Neural cell (in vitro differentiated cells): Measurements from ENCODE around the gene DCAF11. TPM values are rescaled to one million over a fixed set of nuclear protein-coding genes. Genes with fewer than 3 reads are reported as not detected.

Experiments
- H2AFZ ChIP-seq: fragments of 200-600, 300-800 bp; sonication (generic), shearing (Covaris generic); 2 replicates; pipeline ENCODE4 v1.6.0; 2014; ENCODE audit warnings: low read depth, mild to moderate bottlenecking, antibody characterized with exemption, low read length, moderate library complexity
- H3F3A ChIP-seq: fragments of 200-600 bp; shearing (Covaris generic); 2 replicates; pipeline ENCODE4 v1.6.1; 2016; ENCODE audit warnings: mild to moderate bottlenecking, moderate library complexity, mixed read lengths, antibody characterized with exemption, low read length; ENCODE audit not compliant: insufficient read depth, poor library complexity, severe bottlenecking
- H3K27ac ChIP-seq: fragments of 200-600, 300-800 bp; sonication (generic), shearing (Covaris generic); 2 replicates; pipeline ENCODE4 v1.5.1; 2014; ENCODE audit warnings: mild to moderate bottlenecking, low read length, moderate library complexity
- H3K27me3 ChIP-seq: fragments of 300-800, 200-600 bp; sonication (generic), shearing (Covaris generic); 2 replicates; pipeline ENCODE4 v1.6.0; 2014; ENCODE audit warnings: mild to moderate bottlenecking, low read depth, low read length, moderate library complexity; ENCODE audit not compliant: insufficient read depth
- H3K36me3 ChIP-seq: fragments of 300-800, 200-600 bp; sonication (generic), shearing (Covaris generic); 2 replicates; pipeline ENCODE4 v1.5.1; 2014; ENCODE audit warnings: mild to moderate bottlenecking, antibody characterized with exemption, low read length, moderate library complexity; ENCODE audit not compliant: insufficient read depth
- H3K4me2 ChIP-seq: fragments of 300-800, 200-600 bp; sonication (generic), shearing (Covaris generic); 2 replicates; pipeline ENCODE4 v1.6.0; 2014; ENCODE audit warnings: mild to moderate bottlenecking, low read length
- H3K4me3 ChIP-seq: fragments of 300-800, 200-600 bp; sonication (generic), shearing (Covaris generic); 2 replicates; pipeline ENCODE4 v1.5.1; 2014; ENCODE audit warnings: mild to moderate bottlenecking, low read length, moderate library complexity
- H3K79me2 ChIP-seq: fragments of 200-600 bp; shearing (Covaris generic); replicated peaks from 2 replicates; pipeline ENCODE4 v1.6.0; 2014; ENCODE audit warnings: mild to moderate bottlenecking, low read length, moderate library complexity; ENCODE audit not compliant: insufficient read depth
- H3K9ac ChIP-seq: fragments of 300-800, 200-600 bp; sonication (generic), shearing (Covaris generic); 2 replicates; pipeline ENCODE4 v1.6.1; 2016; ENCODE audit warnings: mild to moderate bottlenecking, low read length, mixed read lengths
- H3K9me2 ChIP-seq: fragments of 200-600 bp; shearing (Covaris generic); 2 replicates; pipeline ENCODE4 v1.6.1; 2016; ENCODE audit warnings: mild to moderate bottlenecking, low read length, mixed read lengths; ENCODE audit not compliant: insufficient read depth
- H3K9me3 ChIP-seq: fragments of 200-600, 300-800 bp; sonication (generic), shearing (Covaris generic); 2 replicates; pipeline ENCODE4 v1.6.1; 2016; ENCODE audit warnings: mild to moderate bottlenecking, mixed run types, low read length, moderate library complexity, mixed read lengths
- H4K20me1 ChIP-seq: fragments of 200-600 bp; shearing (Covaris generic); 2 replicates; pipeline ENCODE4 v1.6.1; 2016; ENCODE audit warnings: mild to moderate bottlenecking, mixed run types; ENCODE audit not compliant: insufficient read depth
- CTCF ChIP-seq: fragments of 450-650 bp; IDR thresholded peaks from 2 replicates; pipeline ENCODE4 v1.5.1; 2014; ENCODE audit warnings: antibody characterized with exemption, mild to moderate bottlenecking, moderate library complexity; ENCODE audit not compliant: poor library complexity, severe bottlenecking
- EP300 ChIP-seq: fragments of 450-650 bp; conservative IDR thresholded peaks from 2 replicates; pipeline ENCODE4 v1.6.1; 2014; ENCODE audit warnings: antibody characterized with exemption, mild to moderate bottlenecking, moderate library complexity; ENCODE audit not compliant: poor library complexity, severe bottlenecking
- EZH2 ChIP-seq: fragments of 200-600, 300-800 bp; shearing (Covaris generic), sonication (generic); IDR thresholded peaks from 2 replicates; pipeline ENCODE4 v1.6.1; 2014; ENCODE audit warnings: antibody characterized with exemption, low read length, borderline replicate concordance, mild to moderate bottlenecking; ENCODE audit not compliant: insufficient read depth, poor library complexity, severe bottlenecking
- MXI1 ChIP-seq: fragments of 450-650 bp; conservative IDR thresholded peaks from 2 replicates; pipeline ENCODE4 v1.6.1; 2014; ENCODE audit warnings: antibody characterized with exemption, mild to moderate bottlenecking; ENCODE audit not compliant: poor library complexity, severe bottlenecking
- POLR2AphosphoS5 ChIP-seq: IDR thresholded peaks from 2 replicates; pipeline ENCODE4 v1.6.1; 2012
- RAD21 ChIP-seq: fragments of 450-650 bp; conservative IDR thresholded peaks from 2 replicates; pipeline ENCODE4 v1.6.1; 2014; ENCODE audit warnings: antibody characterized with exemption, mild to moderate bottlenecking, moderate library complexity
- SMC3 ChIP-seq: fragments of 450-650 bp; conservative IDR thresholded peaks from 2 replicates; pipeline ENCODE4 v1.6.1; 2014; ENCODE audit warnings: antibody characterized with exemption, mild to moderate bottlenecking, moderate library complexity; ENCODE audit not compliant: poor library complexity
- TAF1 ChIP-seq: IDR thresholded peaks from 2 replicates; pipeline ENCODE4 v1.6.1; 2012; ENCODE audit warnings: low read depth
- polyA plus RNA-seq: library from polyadenylated mRNA; depleted of rRNA; stranded (reverse); fragments of >200 nt; gene quantifications from 2 replicates; pipeline ENCODE4 v1.2.3, GENCODE V29; 2014
- TF ChIP-seq, protein P1 (sequence below): IDR thresholded peaks from 2 replicates; pipeline ENCODE4 v1.6.1; 2012; ENCODE audit warnings: borderline replicate concordance

Gene DCAF11
- polyA plus RNA-seq, 1 donor from 2014 or later: 74.5 TPM

- H3K36me3 ChIP-seq: no peaks in the 10 kb centered on the region
- no peak overlapping the region for H3K4me2 ChIP-seq
- H3K27ac ChIP-seq: no peak overlapping the region
- H3K9me2 ChIP-seq: no peaks in the 10 kb centered on the region
- H3F3A ChIP-seq: no peaks in the 10 kb centered on the region
- H3K4me3 ChIP-seq: no peak overlapping the region
- TF ChIP-seq, protein P1, sequence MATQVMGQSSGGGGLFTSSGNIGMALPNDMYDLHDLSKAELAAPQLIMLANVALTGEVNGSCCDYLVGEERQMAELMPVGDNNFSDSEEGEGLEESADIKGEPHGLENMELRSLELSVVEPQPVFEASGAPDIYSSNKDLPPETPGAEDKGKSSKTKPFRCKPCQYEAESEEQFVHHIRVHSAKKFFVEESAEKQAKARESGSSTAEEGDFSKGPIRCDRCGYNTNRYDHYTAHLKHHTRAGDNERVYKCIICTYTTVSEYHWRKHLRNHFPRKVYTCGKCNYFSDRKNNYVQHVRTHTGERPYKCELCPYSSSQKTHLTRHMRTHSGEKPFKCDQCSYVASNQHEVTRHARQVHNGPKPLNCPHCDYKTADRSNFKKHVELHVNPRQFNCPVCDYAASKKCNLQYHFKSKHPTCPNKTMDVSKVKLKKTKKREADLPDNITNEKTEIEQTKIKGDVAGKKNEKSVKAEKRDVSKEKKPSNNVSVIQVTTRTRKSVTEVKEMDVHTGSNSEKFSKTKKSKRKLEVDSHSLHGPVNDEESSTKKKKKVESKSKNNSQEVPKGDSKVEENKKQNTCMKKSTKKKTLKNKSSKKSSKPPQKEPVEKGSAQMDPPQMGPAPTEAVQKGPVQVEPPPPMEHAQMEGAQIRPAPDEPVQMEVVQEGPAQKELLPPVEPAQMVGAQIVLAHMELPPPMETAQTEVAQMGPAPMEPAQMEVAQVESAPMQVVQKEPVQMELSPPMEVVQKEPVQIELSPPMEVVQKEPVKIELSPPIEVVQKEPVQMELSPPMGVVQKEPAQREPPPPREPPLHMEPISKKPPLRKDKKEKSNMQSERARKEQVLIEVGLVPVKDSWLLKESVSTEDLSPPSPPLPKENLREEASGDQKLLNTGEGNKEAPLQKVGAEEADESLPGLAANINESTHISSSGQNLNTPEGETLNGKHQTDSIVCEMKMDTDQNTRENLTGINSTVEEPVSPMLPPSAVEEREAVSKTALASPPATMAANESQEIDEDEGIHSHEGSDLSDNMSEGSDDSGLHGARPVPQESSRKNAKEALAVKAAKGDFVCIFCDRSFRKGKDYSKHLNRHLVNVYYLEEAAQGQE: no peak
- TF ChIP-seq TAF1 (no peak), MXI1 (no peak), SMC3 (no peak), EZH2 (no peak), EP300 (no peak), RAD21 (no peak), CTCF (no peak), POLR2AphosphoS5 (no peak)
- H3K9me3 ChIP-seq: no peaks in the 10 kb centered on the region
- H3K27me3 ChIP-seq: no peaks in the 10 kb centered on the region
- no peak overlapping the region for H3K9ac ChIP-seq
- no peaks in the 10 kb centered on the region for H3K79me2 ChIP-seq
- H4K20me1 ChIP-seq: no peaks in the 10 kb centered on the region
- no peak overlapping the region for H2AFZ ChIP-seq
Measured at GRCh38 chr14:24088095-24088494, 26.5 kb upstream of the DCAF11 start.

- H3K27ac ChIP-seq: no peak overlapping the region
- H3F3A ChIP-seq: no peaks in the 10 kb centered on the region
- H4K20me1 ChIP-seq: no peaks in the 10 kb centered on the region
- H3K4me2 ChIP-seq: no peak overlapping the region
- no peak overlapping the region for H3K4me3 ChIP-seq
- no peak for TF ChIP-seq MXI1
- no peak overlapping the region for H3K9ac ChIP-seq
- H3K79me2 ChIP-seq: no peaks in the 10 kb centered on the region
- H3K9me3 ChIP-seq: no peaks in the 10 kb centered on the region
- H3K36me3 ChIP-seq: no peaks in the 10 kb centered on the region
- H3K27me3 ChIP-seq: peaks cover 14% of the 10 kb centered on the region
- H2AFZ ChIP-seq: no peak overlapping the region
- no peaks in the 10 kb centered on the region for H3K9me2 ChIP-seq
Measured at GRCh38 chr14:24089890-24090289, 24.7 kb upstream of the DCAF11 start.

GRCh38 chr14:24092110-24092504 lies 22.5 kb upstream of the DCAF11 start:
- no peak overlapping the region for H3K4me3 ChIP-seq

More at GRCh38 chr14:24092110-24092504, 22.5 kb upstream of the DCAF11 start:
- Histone ChIP-seq H3K9me2 (no peaks in the 10 kb centered on the region), H3K4me2 (no peak overlapping the region), H3K79me2 (no peaks in the 10 kb centered on the region), H3K36me3 (no peaks in the 10 kb centered on the region), H3F3A (no peaks in the 10 kb centered on the region), H3K27me3 (peaks cover 16% of the 10 kb centered on the region), H2AFZ (no peak overlapping the region), H3K9me3 (no peaks in the 10 kb centered on the region), H3K27ac (no peak overlapping the region), H4K20me1 (no peaks in the 10 kb centered on the region), H3K9ac (no peak overlapping the region)
- TF ChIP-seq TAF1 (no peak), POLR2AphosphoS5 (no peak), EP300 (no peak), RAD21 (no peak), SMC3 (no peak)
- TF ChIP-seq, protein P1: no peak
